ENCODE data around the gene HRAS. TPM values are rescaled to one million over a fixed set of nuclear protein-coding genes. Genes with fewer than 3 reads are reported as not detected.
A peak's percentile ranks its signal among the peaks of the same experiment; 100 is the strongest.

HRAS gene
- total and polyA plus RNA-seq, 2 of the 13 experiments (the other 11 are each of a cell fraction or from before 2014, with no cell fraction given), result 32.9 to 50.0 TPM

DNA sequence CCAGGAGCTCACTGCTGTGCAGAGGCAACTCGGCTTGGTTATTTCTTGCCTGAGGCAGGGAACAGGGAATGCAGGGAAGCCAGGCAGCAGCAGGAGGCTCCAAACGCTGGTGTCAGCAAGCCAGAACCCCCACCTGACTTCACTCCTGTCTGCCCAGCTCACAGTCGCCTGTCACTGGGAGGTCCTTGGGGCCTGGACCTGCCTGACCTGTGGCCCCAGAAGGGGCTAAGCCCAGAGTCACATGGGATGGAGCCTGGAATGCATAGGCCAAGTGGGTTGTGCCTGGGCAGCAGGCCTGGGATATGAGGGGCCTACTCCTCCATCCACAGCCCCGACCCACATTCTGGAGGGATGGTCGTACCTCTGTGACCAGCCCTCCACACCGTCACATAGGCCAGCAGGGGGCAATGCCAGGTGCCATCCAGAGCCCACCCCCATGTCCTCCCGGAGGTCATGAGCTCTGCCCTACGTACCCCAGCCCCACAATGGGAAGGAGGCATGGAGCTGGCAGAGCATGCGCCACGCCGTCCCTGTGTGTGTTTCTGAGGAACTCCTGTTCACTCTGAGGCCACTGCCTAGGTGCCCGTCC lies 30.6 kb upstream of the HRAS start (continued):
- TF ChIP-seq ARID4A (CRISPR knock-in tag; IDR thresholded peaks at IDR 0.05; ENCODE audit: borderline replicate concordance) (peak; percentile 46; the same call in 1 of the 2 replicates), POLR2A (IDR thresholded peaks at IDR 0.05; ENCODE audit: insufficient read depth in 1 of 2, low read depth in 2 of 2, low read length in 2 of 2) (no peak), NFKB2 (CRISPR knock-in tag; IDR thresholded peaks at IDR 0.05; ENCODE audit: borderline replicate concordance) (peak; percentile 32; the same call in 1 of the 2 replicates)
- TF ChIP-seq, protein P1, sequence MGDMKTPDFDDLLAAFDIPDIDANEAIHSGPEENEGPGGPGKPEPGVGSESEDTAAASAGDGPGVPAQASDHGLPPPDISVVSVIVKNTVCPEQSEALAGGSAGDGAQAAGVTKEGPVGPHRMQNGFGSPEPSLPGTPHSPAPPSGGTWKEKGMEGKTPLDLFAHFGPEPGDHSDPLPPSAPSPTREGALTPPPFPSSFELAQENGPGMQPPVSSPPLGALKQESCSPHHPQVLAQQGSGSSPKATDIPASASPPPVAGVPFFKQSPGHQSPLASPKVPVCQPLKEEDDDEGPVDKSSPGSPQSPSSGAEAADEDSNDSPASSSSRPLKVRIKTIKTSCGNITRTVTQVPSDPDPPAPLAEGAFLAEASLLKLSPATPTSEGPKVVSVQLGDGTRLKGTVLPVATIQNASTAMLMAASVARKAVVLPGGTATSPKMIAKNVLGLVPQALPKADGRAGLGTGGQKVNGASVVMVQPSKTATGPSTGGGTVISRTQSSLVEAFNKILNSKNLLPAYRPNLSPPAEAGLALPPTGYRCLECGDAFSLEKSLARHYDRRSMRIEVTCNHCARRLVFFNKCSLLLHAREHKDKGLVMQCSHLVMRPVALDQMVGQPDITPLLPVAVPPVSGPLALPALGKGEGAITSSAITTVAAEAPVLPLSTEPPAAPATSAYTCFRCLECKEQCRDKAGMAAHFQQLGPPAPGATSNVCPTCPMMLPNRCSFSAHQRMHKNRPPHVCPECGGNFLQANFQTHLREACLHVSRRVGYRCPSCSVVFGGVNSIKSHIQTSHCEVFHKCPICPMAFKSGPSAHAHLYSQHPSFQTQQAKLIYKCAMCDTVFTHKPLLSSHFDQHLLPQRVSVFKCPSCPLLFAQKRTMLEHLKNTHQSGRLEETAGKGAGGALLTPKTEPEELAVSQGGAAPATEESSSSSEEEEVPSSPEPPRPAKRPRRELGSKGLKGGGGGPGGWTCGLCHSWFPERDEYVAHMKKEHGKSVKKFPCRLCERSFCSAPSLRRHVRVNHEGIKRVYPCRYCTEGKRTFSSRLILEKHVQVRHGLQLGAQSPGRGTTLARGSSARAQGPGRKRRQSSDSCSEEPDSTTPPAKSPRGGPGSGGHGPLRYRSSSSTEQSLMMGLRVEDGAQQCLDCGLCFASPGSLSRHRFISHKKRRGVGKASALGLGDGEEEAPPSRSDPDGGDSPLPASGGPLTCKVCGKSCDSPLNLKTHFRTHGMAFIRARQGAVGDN (CRISPR knock-in tag; IDR thresholded peaks at IDR 0.05), result peak; percentile 92
